GM18508 (cell line): Measurements from ENCODE around the gene NGEF.
"Not testable (repeated sequence)": the region's sequence is repeated elsewhere in the genome, so short reads cannot be mapped to it uniquely, and the experiment has no call there.

Experiments used
- ATAC-seq: cut with Tn5 transposase; IDR thresholded peaks from one replicate; pipeline ENCODE4 v1.9.1; 2021; ENCODE audit warnings: moderate number of reproducible peaks; ENCODE audit not compliant: insufficient read depth, unreplicated experiment

Gene NGEF

DNA sequence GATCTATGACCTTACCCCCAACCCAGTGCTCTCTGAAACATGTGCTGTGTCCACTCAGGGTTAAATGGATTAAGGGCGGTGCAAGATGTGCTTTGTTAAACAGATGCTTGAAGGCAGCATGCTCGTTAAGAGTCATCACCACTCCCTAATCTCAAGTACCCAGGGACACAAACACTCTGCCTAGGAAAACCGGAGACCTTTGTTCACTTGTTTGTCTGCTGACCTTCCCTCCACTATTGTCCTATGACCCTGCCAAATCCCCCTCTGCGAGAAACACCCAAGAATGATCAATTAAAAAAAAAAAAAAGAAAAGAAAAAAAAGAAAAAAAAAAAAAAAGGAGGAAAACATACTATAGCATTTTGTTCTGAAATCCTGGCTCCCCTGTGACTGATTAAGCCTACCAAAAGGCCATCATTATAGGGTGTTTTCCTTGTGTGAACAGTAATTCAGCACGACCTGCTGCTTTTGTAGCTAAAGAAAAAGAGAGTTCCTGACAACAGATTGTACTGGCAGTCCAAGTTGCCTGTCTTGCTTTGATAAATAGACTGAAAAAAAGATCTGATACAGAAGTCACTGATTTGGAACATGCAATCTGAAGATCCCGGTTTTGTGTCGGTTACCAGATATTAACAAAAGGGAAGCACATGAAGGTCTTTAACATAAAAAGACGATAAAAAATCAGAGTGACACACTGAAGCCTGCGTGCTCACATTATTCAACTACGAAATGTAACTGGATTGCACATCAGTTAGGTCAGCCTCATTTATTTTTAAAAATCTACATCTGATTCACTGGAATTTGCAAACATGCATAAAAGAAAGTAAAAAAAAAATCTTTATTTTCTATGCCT is 106.0 kb downstream of the NGEF start:
- ATAC-seq = not testable (repeated sequence)

DNA sequence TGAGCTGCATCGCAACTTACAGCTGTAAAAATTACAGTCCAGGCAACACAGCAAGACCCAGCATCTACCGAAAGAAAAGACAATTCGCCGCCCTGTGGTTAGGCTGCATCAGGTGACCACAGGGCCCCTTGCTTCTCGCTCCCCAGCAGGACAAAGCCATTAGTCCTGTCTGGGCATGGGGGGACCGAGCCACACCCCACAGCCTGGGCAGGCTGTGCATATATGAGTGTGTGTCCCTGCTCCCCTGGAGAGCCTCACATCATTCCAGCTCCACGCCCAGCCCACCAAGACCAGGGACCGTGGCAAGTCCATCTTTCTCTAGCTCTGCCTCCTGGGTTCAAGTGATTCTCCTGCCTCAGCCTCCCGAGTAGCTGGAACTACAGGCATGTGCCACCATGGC is 109.1 kb downstream of the NGEF start:
- ATAC-seq = no peak

DNA sequence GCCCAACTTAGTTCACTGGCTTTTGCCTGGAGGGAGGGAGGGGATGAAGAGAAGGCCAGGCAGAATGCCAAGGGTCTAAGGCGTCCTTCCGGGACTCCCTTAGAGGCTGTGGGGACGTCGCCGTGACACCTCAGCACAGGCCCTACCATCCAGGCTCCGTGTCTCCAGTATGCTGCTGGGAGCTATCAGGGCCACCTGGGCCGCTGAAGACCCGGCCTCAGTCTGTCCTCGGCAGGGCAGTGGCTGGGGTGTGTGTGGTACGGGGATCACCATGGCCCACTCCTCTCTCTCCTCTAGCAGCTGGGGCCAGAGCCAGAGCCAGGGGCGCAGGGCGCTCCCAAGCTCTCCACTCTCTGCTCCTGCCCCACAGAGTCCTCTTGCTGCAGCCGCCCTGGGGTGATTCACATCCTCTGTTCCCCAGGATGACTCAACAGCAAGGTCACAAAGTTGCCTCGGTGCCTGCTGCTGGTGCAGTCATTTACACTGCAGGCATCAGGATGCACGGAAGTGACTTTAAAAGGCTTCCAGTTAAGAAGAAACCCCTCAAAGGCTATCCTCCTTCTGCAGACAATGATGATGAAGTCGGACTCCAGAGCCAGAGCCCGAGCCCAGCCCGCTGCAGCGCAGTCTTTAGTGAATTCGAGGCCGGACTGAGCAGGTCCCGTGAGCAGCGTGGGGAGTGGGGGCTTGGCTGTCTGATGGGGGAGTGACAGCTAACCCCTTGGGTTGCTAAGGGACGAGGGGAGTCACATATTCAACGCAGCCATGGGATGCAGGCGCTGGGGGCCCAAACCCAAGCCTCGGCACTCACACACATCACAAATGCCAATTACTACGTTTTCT is 111.1 kb downstream of the NGEF start:
- no peak for ATAC-seq

DNA sequence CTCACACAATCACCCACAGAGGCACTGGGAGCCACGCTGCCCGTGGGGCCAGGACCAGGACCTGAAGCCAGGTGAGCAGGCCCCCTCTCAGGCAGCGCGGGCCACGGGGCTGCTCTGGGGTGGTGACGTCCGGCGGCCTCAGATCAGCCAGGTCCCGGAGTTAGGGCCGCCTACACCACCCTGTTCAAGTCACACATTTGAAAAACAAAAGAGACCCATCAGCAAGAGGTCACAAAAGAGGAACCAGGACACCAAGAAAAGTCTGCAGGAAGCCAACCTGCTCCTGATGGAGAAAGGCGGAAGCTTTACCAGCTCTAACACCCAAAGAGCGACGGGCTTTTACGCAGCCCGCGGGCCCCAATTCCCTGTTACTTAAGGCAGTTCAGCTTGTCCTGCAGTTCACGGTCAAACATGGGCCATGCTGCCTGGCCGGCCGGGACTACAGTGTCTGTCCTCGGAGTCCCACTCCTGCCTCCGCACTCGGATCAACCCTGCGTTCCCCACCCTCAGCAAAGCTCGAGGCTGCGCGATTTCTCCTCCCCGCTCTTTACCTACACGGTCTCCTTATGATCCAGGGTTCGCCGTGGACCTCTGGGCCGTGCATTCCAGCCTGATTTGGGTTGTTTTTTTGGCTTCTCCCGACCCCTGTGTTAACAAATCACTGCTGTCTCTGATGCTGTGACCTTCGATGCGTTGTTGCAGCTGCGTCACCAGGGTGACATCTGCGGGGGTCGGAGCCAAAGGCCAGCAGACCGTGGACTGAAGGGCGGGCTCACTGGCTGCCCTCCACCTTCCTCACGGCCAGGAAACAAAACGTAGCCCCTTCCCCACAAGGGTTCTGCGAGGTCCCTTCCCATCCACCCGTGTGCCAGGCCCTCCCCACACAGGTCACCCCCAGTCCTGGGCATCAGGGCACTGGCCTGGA is 112.0 kb downstream of the NGEF start:
- no peak for ATAC-seq

DNA sequence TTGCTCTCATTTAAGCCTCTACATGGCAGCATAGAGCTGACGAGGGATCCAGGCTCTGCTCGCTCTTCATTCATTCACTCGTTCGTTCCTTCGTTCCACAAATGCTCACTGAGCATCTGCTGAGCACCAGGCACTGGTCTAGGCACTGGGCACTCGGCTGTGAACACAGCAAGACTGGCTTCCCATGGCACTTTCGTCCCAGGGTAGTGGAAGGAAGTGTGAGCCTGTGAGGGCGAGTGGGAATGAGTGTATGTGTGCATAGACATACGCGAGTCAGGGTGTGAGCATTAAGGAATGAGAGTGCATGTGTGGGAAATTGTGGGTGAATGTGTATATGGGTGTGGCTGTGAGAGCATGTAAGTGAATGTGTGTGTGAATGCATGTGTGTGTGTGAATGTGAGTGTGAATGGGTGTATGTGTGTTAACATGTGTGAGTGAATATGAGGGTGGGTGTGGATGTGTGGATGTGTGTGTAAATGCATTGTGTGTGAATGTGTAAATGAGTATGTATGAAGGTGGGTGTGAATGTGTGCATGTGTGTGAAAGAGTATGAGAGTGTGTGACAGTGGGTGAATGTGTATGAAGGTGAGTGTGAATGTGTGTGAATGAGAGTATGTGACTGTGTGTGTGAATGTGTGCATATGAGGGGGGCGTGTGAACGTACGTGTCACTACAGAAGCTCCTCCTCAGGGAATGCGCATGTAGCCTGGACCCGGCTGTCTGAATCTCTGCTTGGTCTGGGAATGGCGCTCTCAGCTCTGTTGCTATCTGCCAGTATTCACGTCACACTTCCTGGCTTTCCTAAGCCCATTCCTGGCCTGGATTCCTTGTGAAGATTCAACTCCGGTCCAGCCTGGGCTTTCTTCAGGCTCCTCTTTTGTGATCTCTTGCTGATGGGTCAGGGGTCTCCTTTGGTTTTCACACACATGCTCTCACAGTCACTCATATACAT is 114.2 kb downstream of the NGEF start:
- no peak for ATAC-seq

DNA sequence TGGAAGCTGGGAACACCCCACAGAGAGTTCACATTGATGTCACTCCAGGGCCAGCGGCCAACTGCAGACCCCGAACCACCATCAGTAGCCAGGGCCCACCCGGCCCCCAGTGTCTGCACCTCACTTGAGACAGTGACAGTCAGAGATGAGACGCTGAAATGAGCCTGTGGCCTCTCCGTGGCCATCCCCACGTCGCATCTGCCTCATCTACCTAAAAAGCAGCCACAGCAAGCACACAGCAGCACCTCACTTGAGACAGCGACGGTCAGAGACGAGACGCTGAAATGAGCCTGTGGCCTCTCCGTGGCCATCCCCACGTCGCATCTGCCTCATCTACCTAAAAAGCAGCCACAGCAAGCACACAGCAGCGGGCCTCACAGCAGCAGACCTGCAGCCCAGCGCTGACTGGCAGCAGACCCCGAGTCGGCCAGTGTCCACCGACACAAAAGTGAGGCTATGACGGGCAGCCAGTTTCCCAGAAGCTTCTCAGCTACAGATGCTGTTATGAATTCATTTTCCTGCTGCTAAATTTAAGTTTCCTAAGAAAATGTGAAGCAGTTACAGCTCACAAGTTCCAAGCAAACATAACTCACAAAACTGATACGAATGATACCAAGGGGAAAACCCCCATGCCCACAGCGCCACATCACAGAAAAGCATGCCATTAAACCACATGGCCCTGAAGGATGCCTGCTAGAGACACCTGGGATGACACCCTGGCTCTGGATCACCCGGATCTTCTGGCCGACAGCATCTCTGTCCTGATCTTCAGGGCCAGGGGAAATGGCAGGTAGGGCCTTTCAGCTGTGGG is 115.3 kb downstream of the NGEF start:
- ATAC-seq = no peak

DNA sequence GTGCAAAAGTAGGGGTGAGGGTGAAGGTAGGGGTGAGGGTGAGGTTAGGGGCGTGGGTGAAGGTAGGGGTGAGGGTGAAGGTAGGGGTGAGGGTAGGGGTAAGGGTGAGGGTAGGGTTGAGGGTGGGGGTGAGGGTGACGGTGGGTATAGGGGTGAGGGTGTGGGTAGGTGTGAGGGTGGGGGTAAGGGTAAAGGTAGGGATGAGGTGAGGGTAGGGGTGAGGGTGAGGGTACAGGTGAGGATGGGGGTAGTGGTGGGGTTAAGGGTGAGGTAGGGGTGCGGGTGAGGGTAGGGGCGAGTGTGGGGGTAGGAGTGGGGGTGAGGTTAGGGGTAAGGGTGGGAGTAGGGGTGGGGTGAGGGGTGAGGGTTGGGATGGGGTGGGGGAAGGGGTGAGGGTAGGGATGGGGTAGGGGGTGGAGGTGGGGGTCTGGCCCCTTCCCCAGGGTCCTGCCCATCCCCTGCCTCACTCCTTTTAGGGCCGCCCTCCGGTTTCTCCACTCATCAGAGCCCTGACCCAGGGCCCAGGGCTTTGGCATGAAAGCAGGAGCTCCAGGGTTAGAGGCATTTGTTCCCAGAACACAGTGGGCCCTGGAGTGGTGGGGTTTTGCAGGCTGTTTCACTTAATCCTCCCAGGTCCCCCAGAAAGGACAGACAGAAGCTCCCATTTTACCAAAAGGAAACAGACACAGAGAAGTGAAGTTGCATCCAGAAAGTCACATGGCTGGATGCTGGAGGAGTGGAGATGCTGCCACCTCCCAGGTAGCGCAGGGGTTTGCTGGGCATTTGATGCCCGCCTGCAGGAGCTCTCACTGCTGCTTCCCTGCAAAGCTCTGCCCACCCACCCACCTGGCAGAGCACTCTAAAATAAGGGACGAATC is 116.1 kb downstream of the NGEF start:
- ATAC-seq = no peak

DNA sequence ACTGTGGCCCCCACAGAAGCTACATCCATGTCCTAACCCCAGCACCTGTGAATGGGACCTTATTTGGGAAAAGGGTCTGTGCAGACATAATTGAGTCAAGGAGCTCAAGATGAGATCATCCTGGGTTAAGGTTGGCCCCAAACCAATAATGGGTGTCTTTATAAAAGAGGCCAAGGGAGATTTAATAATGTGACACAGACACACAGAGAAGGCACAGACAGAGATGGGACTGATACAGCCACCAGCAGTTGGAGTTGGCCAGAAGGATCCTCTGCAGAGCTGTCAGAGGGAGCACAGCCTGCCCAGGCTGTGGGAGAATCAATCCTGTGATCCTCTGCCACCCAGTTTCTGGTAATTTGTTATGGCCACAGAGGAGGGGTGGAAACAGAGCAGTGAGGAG is 116.9 kb downstream of the NGEF start:
- ATAC-seq = no peak

DNA sequence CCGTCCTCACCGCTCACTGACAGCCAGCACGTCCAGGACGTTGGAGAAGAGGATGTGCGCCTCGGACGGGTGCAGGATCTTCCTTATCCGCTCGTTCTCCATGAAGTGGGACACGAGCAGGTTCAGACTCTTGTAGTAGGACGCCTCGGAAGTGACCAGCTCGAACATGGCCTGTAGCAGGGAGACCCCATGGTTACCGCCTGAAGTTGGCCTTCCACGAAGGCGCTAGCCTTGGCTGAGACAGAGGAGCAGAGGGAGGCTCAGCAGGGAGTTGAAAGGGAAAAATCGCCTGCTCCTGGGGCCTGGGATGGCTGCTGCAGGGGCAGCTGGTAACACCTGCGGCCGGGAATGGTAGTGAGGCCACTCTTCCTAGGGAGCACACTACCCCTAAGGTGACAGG is 118.3 kb downstream of the NGEF start:
- no peak for ATAC-seq

DNA sequence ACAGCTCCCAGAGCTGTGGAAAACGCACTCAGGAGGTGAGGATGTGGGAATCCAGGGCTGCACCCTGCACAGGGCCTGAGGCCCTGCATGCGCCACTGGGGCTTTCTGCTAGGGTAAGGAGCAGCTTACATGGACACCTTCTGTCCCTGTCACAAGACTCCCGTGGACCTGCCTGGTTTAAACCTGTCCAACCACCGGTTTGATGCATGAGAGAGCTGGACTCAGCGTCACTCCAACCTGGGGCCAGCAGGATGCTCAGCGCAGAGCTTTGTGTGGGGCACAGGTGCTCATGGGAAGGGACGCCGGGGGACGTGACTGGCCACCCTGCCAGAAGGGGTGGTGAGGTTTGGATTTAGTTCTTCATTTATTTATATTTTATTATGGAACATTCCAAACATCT is 118.8 kb downstream of the NGEF start:
- ATAC-seq = no peak

DNA sequence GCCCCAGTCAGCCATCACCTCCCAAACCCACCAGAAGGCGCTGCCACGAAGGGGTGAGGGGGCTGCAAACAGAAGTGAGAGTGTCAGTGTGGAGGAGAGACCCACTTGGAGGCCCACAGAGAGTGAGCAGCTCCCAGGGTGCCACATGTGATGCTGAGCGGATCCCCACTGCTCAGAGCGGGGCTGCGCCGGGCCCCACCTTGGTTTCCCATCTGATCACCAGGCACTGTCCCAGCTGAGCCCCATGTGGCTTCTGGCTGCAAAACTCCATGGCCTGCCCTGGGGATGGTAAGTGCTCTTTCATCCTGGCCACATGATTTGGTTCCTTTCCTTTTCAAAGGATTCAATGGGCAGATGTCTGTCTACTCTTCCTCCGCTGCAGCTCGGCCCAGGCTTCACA is 119.2 kb downstream of the NGEF start:
- no peak for ATAC-seq

DNA sequence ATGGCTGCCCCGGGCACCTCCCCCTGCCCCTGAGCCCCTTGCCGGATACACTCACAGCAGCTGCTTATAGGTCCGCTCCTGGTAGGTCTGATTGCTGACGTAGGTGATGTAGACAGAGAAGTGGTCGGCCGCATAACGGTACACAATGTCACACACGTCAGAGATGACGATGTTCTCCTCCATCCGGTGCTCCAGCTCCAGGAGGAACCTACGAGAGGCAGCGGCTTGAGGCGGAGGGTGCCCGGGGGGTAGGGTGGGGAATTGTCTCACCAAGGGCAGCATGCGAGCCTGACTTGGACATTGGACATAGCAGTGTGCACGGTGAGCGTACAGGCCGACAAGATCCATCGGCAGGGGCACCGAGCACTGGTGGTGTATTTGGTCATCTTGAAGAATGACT is 120.2 kb downstream of the NGEF start:
- no peak for ATAC-seq

DNA sequence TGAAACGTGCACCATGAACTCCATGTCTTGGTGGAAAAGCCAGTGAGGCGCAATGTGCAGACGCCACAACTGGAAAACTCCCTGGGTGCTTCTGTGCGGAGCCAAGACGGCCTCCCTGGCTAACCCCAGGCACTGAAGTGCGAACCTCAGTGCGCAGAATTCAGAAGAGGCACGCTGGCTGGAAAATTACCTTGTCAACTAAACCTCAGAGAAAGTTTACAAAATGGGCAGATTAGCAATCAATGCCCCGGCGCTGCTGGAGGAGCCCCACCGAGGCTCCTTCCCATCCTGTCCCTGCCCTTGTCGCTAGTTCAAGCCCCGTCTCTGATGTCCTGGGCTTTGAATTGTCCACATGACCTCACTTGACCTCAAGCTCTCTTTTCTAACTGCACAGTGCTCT is 120.8 kb downstream of the NGEF start:
- no peak for ATAC-seq

DNA sequence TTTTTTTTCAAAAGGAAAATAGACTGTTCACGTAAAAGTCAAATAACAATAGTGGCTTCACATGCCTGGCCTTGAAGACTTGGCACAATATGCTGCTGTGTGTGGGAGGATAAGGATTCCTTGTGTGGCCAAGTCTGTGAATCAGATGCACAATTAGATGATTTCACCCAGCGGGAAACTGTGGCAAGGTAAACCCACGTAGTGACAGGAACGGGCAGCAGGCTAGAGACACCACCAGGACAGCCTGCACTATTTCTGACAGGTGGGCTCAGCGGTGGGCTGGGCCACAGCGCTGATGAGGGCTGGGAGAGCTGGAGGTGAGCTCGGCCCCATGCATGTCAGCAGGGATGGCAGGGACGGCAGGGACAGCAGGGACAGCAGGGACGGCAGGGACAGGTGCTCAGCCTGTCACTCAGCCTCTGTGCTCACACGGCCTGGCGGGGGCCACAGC is 121.4 kb downstream of the NGEF start:
- ATAC-seq = no peak

DNA sequence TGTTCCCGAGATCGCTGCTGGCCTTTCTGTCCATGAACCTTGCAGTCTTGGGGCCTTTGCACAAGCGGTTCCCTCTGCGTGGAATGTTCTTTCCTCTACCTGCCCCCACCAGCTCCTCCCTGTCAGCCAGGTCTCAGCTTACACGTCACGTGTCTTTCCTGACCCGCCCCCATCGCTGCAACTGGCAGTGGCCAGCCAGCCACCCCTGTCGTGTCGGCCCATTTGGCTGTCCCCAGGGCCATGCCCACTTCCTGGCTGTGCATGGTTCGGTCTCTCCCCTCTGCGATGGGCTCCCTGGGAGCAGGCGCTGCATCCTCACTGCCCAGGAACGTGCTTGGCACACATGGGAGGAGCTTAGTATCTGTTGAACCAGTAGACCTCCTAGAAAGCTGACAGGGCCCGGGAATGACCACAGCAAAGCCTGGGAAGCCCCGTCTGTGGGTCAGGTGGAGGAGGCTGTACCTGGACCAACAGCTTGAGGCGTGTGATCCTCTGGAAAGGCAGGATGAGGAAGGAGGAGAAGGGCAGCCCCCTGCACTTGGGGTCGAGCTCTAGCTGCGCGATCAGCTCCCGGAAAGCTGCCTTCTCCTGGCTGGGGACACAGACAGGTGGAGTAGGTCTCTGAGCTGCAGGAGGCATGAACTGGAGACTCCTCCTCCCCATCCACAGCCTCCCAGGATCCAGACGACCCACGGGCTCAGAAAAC is 122.0 kb downstream of the NGEF start:
- no peak for ATAC-seq

DNA sequence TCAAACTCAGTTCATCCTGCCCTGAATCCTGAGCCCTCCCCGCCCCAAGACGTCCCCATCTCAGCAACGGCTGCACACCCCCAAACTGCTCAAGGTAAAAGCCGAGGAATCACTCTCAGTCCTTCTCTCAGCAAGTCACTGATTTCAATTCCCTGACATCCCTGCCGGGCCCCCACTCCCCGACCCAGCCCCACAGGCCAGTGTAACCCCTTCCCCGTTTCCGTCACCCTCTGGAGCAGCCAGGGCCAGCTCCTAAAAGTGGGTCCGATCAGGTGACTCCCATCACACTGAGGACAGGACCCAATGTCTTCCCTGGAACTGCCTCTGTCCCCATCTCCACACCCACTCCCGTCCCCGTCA is 122.5 kb downstream of the NGEF start:
- no peak for ATAC-seq

DNA sequence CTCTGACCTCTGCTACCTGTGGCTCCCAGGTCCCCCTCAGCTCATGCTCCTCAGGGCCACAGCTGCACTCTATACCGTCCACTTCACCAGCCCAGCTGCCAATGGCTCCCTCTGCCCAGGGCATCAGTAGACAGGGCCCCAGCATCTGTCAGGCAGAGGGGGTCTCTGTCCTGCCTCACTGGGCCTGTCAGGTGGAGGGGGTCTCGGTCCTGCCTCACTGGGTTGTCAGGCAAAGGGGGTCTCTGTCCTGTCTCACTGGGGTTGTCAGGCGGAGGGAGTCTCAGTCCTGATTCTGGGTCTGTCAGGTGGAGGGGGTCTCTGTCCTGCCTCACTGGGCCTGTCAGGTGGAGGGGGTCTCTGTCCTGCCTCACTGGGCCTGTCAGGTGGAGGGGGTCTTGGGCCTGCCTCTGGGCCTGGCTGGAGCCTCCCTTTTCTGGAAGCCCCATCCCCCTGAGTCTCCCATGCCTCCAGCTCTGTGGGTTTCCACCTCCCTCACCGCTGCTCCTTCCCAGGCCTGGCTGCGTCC is 123.1 kb downstream of the NGEF start:
- ATAC-seq = no peak
